Measurements from ENCODE around the gene TMEM129. TPM values are rescaled to one million over a fixed set of nuclear protein-coding genes. Genes with fewer than 3 reads are reported as not detected.

The TMEM129 gene
- total RNA-seq, 1 donor from 2014 or later, result 26.0 TPM

GRCh38 chr4:1758306-1759121 is 37.4 kb upstream of the TMEM129 start:
- DNase-seq (ENCODE audit: low spot score), result no peak

DNA sequence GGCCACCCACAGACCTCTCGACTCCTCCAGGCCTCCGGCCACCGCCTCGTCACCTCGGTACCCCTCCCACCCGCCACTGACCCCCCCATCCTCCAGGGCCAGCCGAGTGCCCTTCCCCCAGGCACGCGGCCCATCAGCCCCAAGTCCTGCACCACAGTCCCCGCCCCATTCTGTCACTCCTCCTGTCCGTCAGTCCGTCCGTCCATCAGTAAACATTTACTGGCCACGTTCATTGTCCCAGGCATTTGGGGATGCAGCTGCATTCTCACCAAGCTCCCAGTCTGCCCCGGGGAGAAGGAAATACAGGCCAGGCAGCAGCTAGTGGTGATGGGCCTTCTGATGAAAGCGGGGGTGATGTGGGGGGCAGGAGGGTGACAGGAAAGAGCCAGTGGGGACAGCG is 36.7 kb upstream of the TMEM129 start:
- no peak for DNase-seq (ENCODE audit: low spot score)

GRCh38 chr4:1756893-1757779 is 36.0 kb upstream of the TMEM129 start:
- DNase-seq (ENCODE audit: low spot score), result no peak

DNA sequence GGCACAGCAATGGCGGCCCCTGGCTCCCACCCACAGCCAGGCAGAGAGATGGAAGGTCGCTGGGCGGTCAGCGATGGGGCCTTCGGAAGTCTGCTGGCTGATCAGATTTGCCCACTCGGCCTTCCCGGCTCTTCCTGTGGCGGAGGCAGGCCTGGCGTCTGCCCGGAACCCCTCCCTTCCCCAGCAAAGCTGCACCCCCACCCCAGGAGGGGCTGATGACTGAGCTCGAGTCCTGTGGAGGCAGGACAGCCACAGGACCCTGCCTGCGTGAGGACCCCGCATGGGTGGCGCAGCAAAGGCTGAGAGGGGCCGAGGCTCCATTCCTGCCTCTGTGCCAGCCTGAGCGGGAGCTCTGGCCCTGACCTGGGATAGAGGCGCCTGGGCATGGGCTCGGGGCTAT is 35.0 kb upstream of the TMEM129 start:
- no peak for DNase-seq (ENCODE audit: low spot score)

DNA sequence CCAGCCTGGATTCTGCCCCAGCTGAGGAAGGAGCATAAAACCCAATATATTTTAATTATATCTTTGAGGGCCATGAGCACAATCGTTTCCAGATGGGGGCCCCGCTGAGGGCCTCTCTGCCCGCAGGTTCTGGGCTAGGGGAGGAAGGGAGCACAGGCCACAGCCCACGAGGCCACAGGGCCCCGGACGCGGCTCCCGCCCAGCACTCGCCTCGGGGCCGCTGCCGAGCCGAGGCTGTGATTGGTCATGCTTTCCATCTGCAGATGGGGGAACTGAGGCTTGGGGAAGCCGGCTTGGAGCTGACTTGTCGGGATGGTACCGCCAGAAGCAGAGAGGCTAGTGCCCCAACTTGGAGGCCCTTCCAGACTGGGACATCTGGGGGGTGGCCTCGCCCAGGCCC is 34.2 kb upstream of the TMEM129 start:
- DNase-seq (ENCODE audit: low spot score), result no peak

DNA sequence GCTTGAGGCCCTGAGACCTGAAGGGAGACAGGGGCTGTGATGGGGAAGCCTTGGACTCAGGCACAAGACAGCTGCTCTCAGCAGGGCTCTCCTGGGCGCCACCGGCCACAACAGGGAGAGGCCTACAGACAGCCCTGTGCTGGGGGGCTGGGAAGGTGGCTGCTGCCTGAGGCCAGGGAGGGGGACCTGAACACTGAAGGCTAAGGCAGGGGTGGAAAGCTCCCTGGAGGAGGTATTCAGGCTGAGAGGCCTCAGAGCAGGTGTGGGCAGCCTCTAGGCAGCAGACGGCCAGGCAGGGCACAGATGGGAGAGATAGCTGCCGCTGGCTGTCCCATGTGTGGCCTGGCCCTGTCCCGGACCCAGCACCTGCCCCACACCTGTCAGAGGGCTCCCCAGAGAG is 33.2 kb upstream of the TMEM129 start:
- no peak for DNase-seq (ENCODE audit: low spot score)

- no peak for DNase-seq (ENCODE audit: low spot score)
These were observed 32.7 kb upstream of the TMEM129 start for GRCh38 chr4:1753697-1754311.

DNA sequence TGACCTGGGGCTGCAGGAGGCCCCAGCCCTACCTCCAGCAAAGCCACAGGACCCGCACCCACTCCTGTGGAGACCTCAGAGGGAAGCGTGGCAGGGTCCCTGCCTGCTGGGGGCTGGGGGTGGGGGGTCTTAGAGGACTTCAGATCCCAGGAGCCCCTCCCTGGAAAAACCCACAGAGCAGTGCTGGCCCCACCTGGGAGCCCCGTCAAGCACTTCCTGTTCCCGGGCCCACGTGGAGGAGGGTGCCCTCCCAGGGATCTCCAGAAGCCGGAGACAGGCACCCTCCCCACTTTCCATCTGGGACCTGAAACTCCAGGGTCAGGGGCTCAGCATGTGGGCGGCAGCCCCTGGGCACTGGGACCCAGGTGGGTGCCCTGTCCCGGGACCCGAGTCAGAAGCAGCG is 32.2 kb upstream of the TMEM129 start:
- no peak for DNase-seq (ENCODE audit: low spot score)

- no peak for DNase-seq (ENCODE audit: low spot score)
These were observed 31.3 kb upstream of the TMEM129 start for GRCh38 chr4:1752284-1753041.

- DNase-seq (ENCODE audit: low spot score), result no peak
These were observed 30.8 kb upstream of the TMEM129 start for GRCh38 chr4:1751919-1752283.

DNA sequence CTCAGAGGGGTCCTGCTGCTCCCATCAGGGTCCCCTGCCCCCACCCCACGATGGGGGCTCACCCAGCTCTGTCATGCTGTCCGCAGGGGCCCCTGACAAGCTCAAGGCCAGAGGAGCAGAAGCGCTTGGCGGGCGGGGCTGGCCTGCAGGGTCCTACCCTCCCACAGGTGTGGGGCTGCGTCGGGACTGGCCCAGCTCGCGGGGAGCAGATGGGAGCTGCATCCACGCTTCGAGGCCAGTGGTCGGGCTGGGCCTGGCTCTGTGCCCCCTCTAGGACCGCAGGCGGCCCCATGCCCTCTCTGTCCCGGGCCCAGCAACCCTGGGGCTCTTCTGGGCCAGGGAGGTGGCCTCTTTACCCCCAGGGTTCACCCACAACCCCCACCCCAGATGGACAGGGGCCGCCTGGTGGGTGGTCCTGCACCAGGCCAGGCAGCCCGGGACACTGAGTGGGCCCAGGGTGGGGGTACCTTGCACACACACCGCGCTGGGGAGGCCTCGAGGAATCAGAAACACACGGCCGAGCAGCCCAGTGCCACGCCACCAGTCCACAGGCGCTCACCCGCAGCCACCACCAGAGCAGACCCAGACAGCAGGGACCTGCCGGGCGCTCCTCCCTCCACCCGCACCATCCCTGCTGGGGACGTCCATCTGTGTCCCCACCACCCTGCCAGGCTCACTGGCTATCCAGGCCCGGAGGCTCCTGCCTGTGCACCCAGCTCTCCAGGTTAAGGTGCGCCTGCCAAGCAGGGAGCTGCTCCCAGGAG is 30.2 kb upstream of the TMEM129 start:
- no peak for DNase-seq (ENCODE audit: low spot score)

- DNase-seq (ENCODE audit: low spot score), result no peak
These were observed 29.4 kb upstream of the TMEM129 start for GRCh38 chr4:1750381-1751154.

- no peak for DNase-seq (ENCODE audit: low spot score)
These were observed 28.7 kb upstream of the TMEM129 start for GRCh38 chr4:1749826-1750225.

GRCh38 chr4:1749370-1749769 is 28.2 kb upstream of the TMEM129 start:
- DNase-seq (ENCODE audit: low spot score), result no peak

- peak; percentile 65 for DNase-seq (ENCODE audit: low spot score)
These were observed 27.4 kb upstream of the TMEM129 start for GRCh38 chr4:1748465-1748995.

DNA sequence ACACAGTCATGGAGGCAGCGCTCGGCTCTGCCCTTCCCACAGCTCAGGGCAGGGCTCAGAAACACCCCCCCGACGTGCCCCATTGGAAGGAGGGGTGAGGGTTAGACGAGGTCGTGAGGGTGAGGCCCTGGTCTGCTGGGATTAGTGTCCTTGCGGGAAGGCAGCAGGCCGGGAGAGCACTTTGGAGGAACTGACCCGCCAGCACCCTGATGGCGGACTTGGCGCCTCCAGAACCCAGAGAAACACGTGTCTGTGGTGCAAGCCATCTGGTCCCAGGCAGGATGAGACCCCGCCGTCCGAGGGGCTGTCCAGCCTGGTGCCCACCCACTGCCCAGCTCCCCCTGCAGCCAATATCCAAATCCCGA is 26.5 kb upstream of the TMEM129 start:
- no peak for DNase-seq (ENCODE audit: low spot score)

GRCh38 chr4:1746919-1747602 is 25.9 kb upstream of the TMEM129 start:
- DNase-seq (ENCODE audit: low spot score), result no peak

DNA sequence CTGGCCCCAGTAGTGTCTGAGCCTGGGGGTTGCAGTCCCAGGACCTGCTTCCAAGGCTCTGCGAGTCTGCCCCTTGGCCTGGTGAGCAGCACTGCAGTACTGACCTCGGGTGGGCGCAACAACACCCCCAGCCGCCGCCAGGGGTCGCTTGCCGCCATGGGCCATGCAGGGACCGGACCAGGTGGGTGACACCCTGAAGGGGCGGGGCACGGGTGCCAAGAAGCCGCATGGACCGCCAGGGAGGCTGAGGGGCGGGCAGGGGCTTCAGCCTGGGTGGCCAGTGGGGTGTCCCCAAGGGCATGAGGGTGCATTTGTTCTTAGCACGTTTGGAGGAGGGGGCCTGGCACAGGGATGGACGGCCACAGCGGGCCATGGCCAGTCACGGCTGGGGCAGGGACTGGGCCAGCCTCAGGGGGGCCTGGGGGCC is 25.2 kb upstream of the TMEM129 start:
- peak; percentile 47 for DNase-seq (ENCODE audit: low spot score)

DNA sequence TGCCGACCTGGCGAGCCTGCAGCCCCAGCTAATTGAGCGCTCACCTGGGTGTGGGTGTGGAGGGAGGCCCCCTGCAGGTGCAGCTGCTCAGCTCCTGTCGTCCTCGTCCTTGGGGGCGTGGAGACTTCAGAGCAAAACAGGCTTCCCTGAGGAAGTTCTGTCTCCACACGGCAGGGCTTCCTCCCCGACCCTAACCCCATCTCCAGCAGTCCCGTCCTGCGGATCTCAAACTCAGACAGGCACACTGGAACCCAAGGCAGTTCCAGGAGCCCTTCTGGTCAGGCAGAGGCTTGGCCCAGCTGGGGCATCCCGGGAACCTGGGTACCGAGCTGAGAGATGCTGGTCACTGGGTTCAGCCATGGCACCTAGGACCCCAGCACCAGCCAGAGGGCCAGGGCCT is 24.6 kb upstream of the TMEM129 start:
- no peak for DNase-seq (ENCODE audit: low spot score)

All from umbilical cord (tissue), 2 donors.